ENCODE results near the gene SLC4A5.

The SLC4A5 gene

GRCh38 chr2:74301262-74301661 lies 42.0 kb downstream of the SLC4A5 start:
- Histone ChIP-seq H3K79me2 (ENCODE audit: control insufficient read depth, low read length) (no peaks in the 10 kb centered on the region), H3K4me1 (ENCODE audit: control insufficient read depth, low read length) (peaks cover 11% of the 10 kb centered on the region), H3K9me3 (ENCODE audit: control insufficient read depth, insufficient read depth, low read length) (peaks cover 6% of the 10 kb centered on the region; the same call in 1 of the 2 replicates), H3K27me3 (ENCODE audit: control insufficient read depth, low read length) (no peaks in the 10 kb centered on the region; the same call in 1 of the 2 replicates), H3K36me3 (ENCODE audit: control insufficient read depth, low read length) (no peaks in the 10 kb centered on the region), H4K20me1 (ENCODE audit: control insufficient read depth, insufficient read depth, low read depth, low read length) (no peaks in the 10 kb centered on the region), H3K9me2 (replicated peaks; ENCODE audit: control insufficient read depth, low read length) (no peaks in the 10 kb centered on the region), H3K27ac (ENCODE audit: low read depth, low read length) (no peak overlapping the region), H3F3A (ENCODE audit: control insufficient read depth, insufficient read depth) (no peaks in the 10 kb centered on the region), H3K4me2 (ENCODE audit: low read length) (no peak overlapping the region), H3K4me3 (ENCODE audit: low read length) (no peak overlapping the region)
- TF ChIP-seq EZH2phosphoT487 (IDR thresholded peaks at IDR 0.05; ENCODE audit: borderline replicate concordance, low read length) (no peak), CTCF (IDR thresholded peaks at IDR 0.05; ENCODE audit: low read depth, low read length, poor library complexity, severe bottlenecking) (no peak)

GRCh38 chr2:74300506-74300905 lies 42.7 kb downstream of the SLC4A5 start:
- no peaks in the 10 kb centered on the region for H3K9me2 ChIP-seq (replicated peaks; ENCODE audit: control insufficient read depth, low read length)
- H3K9me3 ChIP-seq (ENCODE audit: control insufficient read depth, insufficient read depth, low read length): peaks cover 6% of the 10 kb centered on the region; the same call in 1 of the 2 replicates
- H4K20me1 ChIP-seq (ENCODE audit: control insufficient read depth, insufficient read depth, low read depth, low read length): no peaks in the 10 kb centered on the region
- H3K4me2 ChIP-seq (ENCODE audit: low read length): no peak overlapping the region
- H3K4me3 ChIP-seq (ENCODE audit: low read length): no peak overlapping the region
- no peaks in the 10 kb centered on the region for H3K79me2 ChIP-seq (ENCODE audit: control insufficient read depth, low read length)
- H3F3A ChIP-seq (ENCODE audit: control insufficient read depth, insufficient read depth): no peaks in the 10 kb centered on the region
- H3K4me1 ChIP-seq (ENCODE audit: control insufficient read depth, low read length): peaks cover 11% of the 10 kb centered on the region
- no peak overlapping the region for H3K27ac ChIP-seq (ENCODE audit: low read depth, low read length)
- no peak for TF ChIP-seq CTCF (IDR thresholded peaks at IDR 0.05; ENCODE audit: low read depth, low read length, poor library complexity, severe bottlenecking)
- TF ChIP-seq EZH2phosphoT487 (IDR thresholded peaks at IDR 0.05; ENCODE audit: borderline replicate concordance, low read length): no peak
- H3K36me3 ChIP-seq (ENCODE audit: control insufficient read depth, low read length): no peaks in the 10 kb centered on the region
- H3K27me3 ChIP-seq (ENCODE audit: control insufficient read depth, low read length): no peaks in the 10 kb centered on the region; the same call in 1 of the 2 replicates

- no peaks in the 10 kb centered on the region for H3F3A ChIP-seq (ENCODE audit: control insufficient read depth, insufficient read depth)
- no peaks in the 10 kb centered on the region for H4K20me1 ChIP-seq (ENCODE audit: control insufficient read depth, insufficient read depth, low read depth, low read length)
- no peak overlapping the region for H3K4me3 ChIP-seq (ENCODE audit: low read length)
- no peaks in the 10 kb centered on the region for H3K79me2 ChIP-seq (ENCODE audit: control insufficient read depth, low read length)
- H3K27ac ChIP-seq (ENCODE audit: low read depth, low read length): no peak overlapping the region
- no peaks in the 10 kb centered on the region for H3K27me3 ChIP-seq (ENCODE audit: control insufficient read depth, low read length)
- H3K36me3 ChIP-seq (ENCODE audit: control insufficient read depth, low read length): no peaks in the 10 kb centered on the region
- H3K4me2 ChIP-seq (ENCODE audit: low read length): no peak overlapping the region
- H3K4me1 ChIP-seq (ENCODE audit: control insufficient read depth, low read length): peaks cover 11% of the 10 kb centered on the region
- H3K9me3 ChIP-seq (ENCODE audit: control insufficient read depth, insufficient read depth, low read length): peaks cover 6% of the 10 kb centered on the region; the same call in 1 of the 2 replicates
- no peaks in the 10 kb centered on the region for H3K9me2 ChIP-seq (replicated peaks; ENCODE audit: control insufficient read depth, low read length)
- TF ChIP-seq CTCF (IDR thresholded peaks at IDR 0.05; ENCODE audit: low read depth, low read length, poor library complexity, severe bottlenecking) (no peak), EZH2phosphoT487 (IDR thresholded peaks at IDR 0.05; ENCODE audit: borderline replicate concordance, low read length) (no peak)
These were observed 45.3 kb downstream of the SLC4A5 start for GRCh38 chr2:74297950-74298349.

Measured in DOHH2 (cell line).